GM12878 (cell line): ENCODE data around the gene CYREN. TPM values are rescaled to one million over a fixed set of nuclear protein-coding genes. Genes with fewer than 3 reads are reported as not detected.

Source experiments
- ATAC-seq: fragments of 200-7000 bp; cut with Tn5 transposase; 3 replicates; pipeline ENCODE4 v1.9.1; 2020; ENCODE audit warnings: mild to moderate bottlenecking, moderate library complexity
- BruUV-seq: library from RNA; stranded (reverse); fragments of 400-500 nt; replicated peaks from 2 replicates; lab custom pipeline; 2021; lab: Mats Ljungman, UMichigan
- CTCF ChIA-PET: fragments of 300-600 bp; sonication (Branson Sonifier 250); formaldehyde crosslinking; extraction: SDS; loops from one replicate; lab custom pipeline; 2021; ENCODE audit warnings: inconsistent platforms; lab: Yijun Ruan, JAX
- POLR2A ChIA-PET: fragments of 350-600 bp; formaldehyde crosslinking; extraction: SDS; loops from one replicate; lab custom pipeline; 2021; ENCODE audit warnings: inconsistent platforms; lab: Charles Lee
- RAD21 ChIA-PET: fragments of 300-600 bp; sonication (Branson Sonifier 250); formaldehyde crosslinking; loops from one replicate; lab custom pipeline; 2023; ENCODE audit warnings: antibody characterized with exemption; ENCODE audit not compliant: unreplicated experiment; lab: Charles Lee
- SMC1A ChIA-PET: fragments of 300-600 bp; sonication (Branson Sonifier 250); formaldehyde crosslinking; loops from one replicate; lab custom pipeline; 2023; ENCODE audit not compliant: unreplicated experiment, uncharacterized antibody; lab: Charles Lee
- DNase-seq: peaks from one replicate; pipeline ENCODE4 v3.0.0-alpha.2; 2011; ENCODE audit warnings: low read depth, low spot score
- FAIRE-seq: peaks from 3 replicates; lab custom pipeline; 2011; peaks lifted over from hg19 to GRCh38; lab: Jason Lieb, UNC
- H2AFZ ChIP-seq: 2 replicates; pipeline ENCODE4 v1.6.0; 2011; ENCODE audit warnings: low read depth, low read length, control low read depth; ENCODE audit not compliant: control insufficient read depth
- H3K27ac ChIP-seq: 2 replicates; pipeline ENCODE4 v1.5.1; 2011; ENCODE audit warnings: control low read depth; ENCODE audit not compliant: control insufficient read depth, insufficient read depth
- H3K27me3 ChIP-seq, 2 experiments: replicated peaks in 1 of 2; 2 replicates each; pipeline versions ENCODE4 v1.6.0 to v1.6.1; 2011; ENCODE audit warnings: low read length in 1 of 2; ENCODE audit not compliant: control insufficient read depth in 2 of 2, insufficient read depth in 2 of 2
- H3K36me3 ChIP-seq, 2 experiments: 2 replicates each; pipeline ENCODE4 v1.5.1; 2011; ENCODE audit warnings: low read length in 1 of 2; ENCODE audit not compliant: control insufficient read depth in 2 of 2, insufficient read depth in 2 of 2
- H3K4me1 ChIP-seq: 2 replicates; pipeline ENCODE4 v1.6.1; 2011; ENCODE audit warnings: mild to moderate bottlenecking, low read length, moderate library complexity, mixed read lengths; ENCODE audit not compliant: control insufficient read depth, insufficient read depth
- H3K4me2 ChIP-seq: 2 replicates; pipeline ENCODE4 v1.6.0; 2011; ENCODE audit warnings: control low read depth; ENCODE audit not compliant: control insufficient read depth, insufficient read depth
- H3K4me3 ChIP-seq: fragments of 200-600 bp; sonication (generic); 2 replicates; pipeline ENCODE4 v1.5.1; 2016
- H3K79me2 ChIP-seq: 2 replicates; pipeline ENCODE4 v1.6.0; 2011; ENCODE audit warnings: low read length; ENCODE audit not compliant: control insufficient read depth, insufficient read depth
- H3K9ac ChIP-seq: 2 replicates; pipeline ENCODE4 v1.8.0; 2011; ENCODE audit warnings: low read length, control low read depth, mixed read lengths; ENCODE audit not compliant: control insufficient read depth, insufficient read depth
- H3K9me3 ChIP-seq: replicated peaks from 3 replicates; pipeline ENCODE4 v1.5.1; 2011; ENCODE audit warnings: mild to moderate bottlenecking, low read length; ENCODE audit not compliant: control insufficient read depth, insufficient read depth
- H4K20me1 ChIP-seq: 2 replicates; pipeline ENCODE4 v1.6.0; 2011; ENCODE audit not compliant: control insufficient read depth, insufficient read depth
- ASH2L ChIP-seq: fragments of 300-600, 200-600 bp; sonication (generic); IDR thresholded peaks from 2 replicates; pipeline ENCODE4 v1.6.1; 2017; ENCODE audit warnings: low read depth, mild to moderate bottlenecking, borderline replicate concordance
- ETV6 ChIP-seq, 2 experiments: fragments of 450-650 bp in 1 of 2; IDR thresholded peaks in 1 of 2; conservative IDR thresholded peaks in 1 of 2; 2 replicates each; pipeline ENCODE4 v1.6.1; 2014; ENCODE audit warnings: antibody characterized with exemption in 1 of 2, borderline replicate concordance in 1 of 2, low read depth in 1 of 2, mild to moderate bottlenecking in 1 of 2, moderate library complexity in 1 of 2
- HSF1 ChIP-seq: fragments of 150-350 bp; IDR thresholded peaks from 2 replicates; pipeline ENCODE4 v1.6.1; 2014; ENCODE audit warnings: mild to moderate bottlenecking, low read depth, low read length
- IRF4 ChIP-seq: IDR thresholded peaks from 2 replicates; pipeline ENCODE4 v1.6.1; 2011; ENCODE audit warnings: low read depth, low read length
- MEF2B ChIP-seq: fragments of 450-650 bp; IDR thresholded peaks from 2 replicates; pipeline ENCODE4 v1.6.1; 2018; ENCODE audit warnings: mild to moderate bottlenecking, moderate library complexity; ENCODE audit not compliant: partially characterized antibody, poor library complexity, severe bottlenecking
- NBN ChIP-seq: fragments of 450-650 bp; IDR thresholded peaks from 2 replicates; pipeline ENCODE4 v1.6.1; 2016
- NKRF ChIP-seq: fragments of 450-650 bp; conservative IDR thresholded peaks from 2 replicates; pipeline ENCODE4 v1.6.1; 2017; ENCODE audit warnings: mild to moderate bottlenecking, moderate library complexity
- SIN3A ChIP-seq: IDR thresholded peaks from 2 replicates; pipeline ENCODE4 v1.6.1; 2012; ENCODE audit warnings: low read depth, low read length, improper control_type of control experiment
- SIX5 ChIP-seq: IDR thresholded peaks from 2 replicates; pipeline ENCODE4 v1.6.1; 2011; ENCODE audit warnings: mild to moderate bottlenecking, low read depth, low read length, moderate library complexity; ENCODE audit not compliant: severe bottlenecking
- SKIL ChIP-seq: fragments of 450-650 bp; IDR thresholded peaks from 2 replicates; pipeline ENCODE4 v1.6.1; 2017; ENCODE audit warnings: mild to moderate bottlenecking, low read depth, inconsistent platforms; ENCODE audit not compliant: poor library complexity, severe bottlenecking
- SREBF2 ChIP-seq: IDR thresholded peaks from 2 replicates; pipeline ENCODE4 v1.6.1; 2012; ENCODE audit warnings: mild to moderate bottlenecking, low read length
- ZBTB11 ChIP-seq: fragments of 450-650 bp; formaldehyde crosslinking; IDR thresholded peaks from 2 replicates; pipeline ENCODE4 v1.5.0; 2022; ENCODE audit warnings: mild to moderate bottlenecking, missing genetic modification characterization
- ZZZ3 ChIP-seq: IDR thresholded peaks from 2 replicates; pipeline ENCODE4 v1.6.1; 2011; ENCODE audit warnings: low read depth; ENCODE audit not compliant: control insufficient read depth, insufficient read length
- WGBS: methylation state at CpG from one replicate; pipeline ENCODE4 v1.1.6; 2016; ENCODE audit warnings: low lambda C conversion rate; ENCODE audit not compliant: insufficient replicate concordance, insufficient coverage; ENCODE audit errors: missing lambda C conversion rate; 5-methylcytosine and 5-hydroxymethylcytosine counted together
- in situ Hi-C: fragments of 300-500 bp; cut with MboI; formaldehyde crosslinking; loops from 9 replicates; pipeline ENCODE4 v1.14.3; 2018; ENCODE audit warnings: mixed read lengths
- intact Hi-C: fragments of 100-400 bp; cut with micrococcal nuclease; formaldehyde crosslinking; loops from one replicate; pipeline ENCODE4 v1.14.2; 2022; ENCODE audit not compliant: unreplicated experiment
- polyA plus RNA-seq, 11 experiments: library from polyadenylated mRNA; depleted of rRNA in 4 of 11; unstranded in 6 of 11; stranded (reverse) in 5 of 11; fragments of >200 nt; fragmentation: Nextera tagmentation in 4 of 11; fragmentation: Illumina TruSeq in 1 of 11; extraction: Ambion mirVana in 4 of 11; extraction: Trizol in 1 of 11; gene quantifications; 1 replicate in 1 of 11; 2 replicates in 10 of 11; pipeline versions ENCODE4 v1.2.1 to v1.2.3, GENCODE V29; 2011 to 2016; ENCODE audit warnings: inconsistent platforms in 2 of 11, missing spikeins in 2 of 11, low read depth in 1 of 11
- total RNA-seq, 4 experiments: library from RNA; depleted of rRNA in 3 of 4; stranded (reverse); fragments of >200 nt in 3 of 4; fragmentation: Illumina TruSeq in 1 of 4; extraction: Trizol in 1 of 4; gene quantifications; 2 replicates each; pipeline versions ENCODE4 v1.2.1 to v1.2.3, GENCODE V29; 2013 to 2021

The CYREN gene
- total and polyA plus RNA-seq, 10 of the 15 experiments (the other 5 are each of a cell fraction or from before 2014, with no cell fraction given) = 8.7 to 64.3 (median 55.7) TPM

GRCh38 chr7:135186841-135187253 is 16.3 kb upstream of the CYREN start:
- Histone ChIP-seq H3K9me3 (peaks cover 9% of the 10 kb centered on the region; the same call in 2 of the 3 replicates), H3K4me2 (peak overlapping the region; percentile 67), H3K4me1 (peaks cover 33% of the 10 kb centered on the region), H2AFZ (no peak overlapping the region), H3K36me3 (peaks cover 24 to 38% of the 10 kb centered on the region in 2 experiments), H3K9ac (peak overlapping the region; percentile 54; the same call in 1 of the 2 replicates), H3K4me3 (peak overlapping the region; percentile 25; the same call in 1 of the 2 replicates), H4K20me1 (no peaks in the 10 kb centered on the region), H3K27ac (peak overlapping the region; percentile 58), H3K27me3 (no peaks in the 10 kb centered on the region), H3K79me2 (peaks cover 32% of the 10 kb centered on the region)
- no TSS peak for BruUV-seq
- WGBS = 7% methylated on average over 12 of the region's 12 CpGs
- CTCF ChIA-PET = interaction anchor here (0.9 to 10.2 kb wide), 11 partner anchors 11 to 201 kb away, joined by 3 to 135 read pairs (median 8); partner anchors contain the start of genes AGBL3, CYREN, TMEM140 and WDR91
- RAD21 ChIA-PET = interaction anchor here (0.6 to 8.4 kb wide), 13 partner anchors 13 to 638 kb away, joined by 3 to 230 read pairs (median 6); partner anchors contain the start of genes AKR1B15, CYREN, TMEM140 and WDR91
- intact Hi-C loops = loop anchor here (1.0 to 5.0 kb wide), 2 partner anchors 16 to 85 kb away; no protein-coding TSS in a partner anchor
- POLR2A ChIA-PET = interaction anchor here (0.8 to 9.9 kb wide), 9 partner anchors 9 to 194 kb away, joined by 3 to 299 read pairs (median 21); partner anchors contain the start of genes CYREN and WDR91
- FAIRE-seq (peak; percentile 62), DNase-seq (no peak), ATAC-seq (peak; percentile 77)
- in situ Hi-C loops = no loop called here
- SMC1A ChIA-PET = interaction anchor here (1.0 to 9.3 kb wide), 16 partner anchors 12 to 199 kb away, joined by 3 to 251 read pairs (median 6); partner anchors contain the start of genes CYREN, TMEM140 and WDR91
- TF ChIP-seq ASH2L = no peak
- TF ChIP-seq SKIL = peak; percentile 96
- TF ChIP-seq MEF2B = peak; percentile 100
- peak in 1 of 2 experiments; percentile 61; a peak in 2 of 4 replicates for TF ChIP-seq ETV6 (conservative IDR thresholded peaks at IDR 0.05 in 1 of 2, IDR thresholded peaks at IDR 0.05 in 1 of 2; ENCODE audit: borderline replicate concordance in 1 of 2, low read depth in 1 of 2)
- no peak for TF ChIP-seq SIX5
- TF ChIP-seq IRF4 = peak; percentile 98
- TF ChIP-seq NBN = peak; percentile 97
- TF ChIP-seq HSF1 = no peak
- no peak for TF ChIP-seq SIN3A
- TF ChIP-seq SREBF2 = no peak
- no peak for TF ChIP-seq ZZZ3
- no peak for TF ChIP-seq ZBTB11 (CRISPR knock-in tag)
- peak; percentile 15; the same call in 1 of the 2 replicates for TF ChIP-seq NKRF
